CD4-positive, alpha-beta memory T cell (primary cell): ENCODE results near the gene PER2. TPM values are rescaled to one million over a fixed set of nuclear protein-coding genes. Genes with fewer than 3 reads are reported as not detected.
A peak's percentile ranks its signal among the peaks of the same experiment; 100 is the strongest.

Experiments used
- CTCF ChIA-PET: fragments of 350-600 bp; sonication (Branson Sonifier 250); formaldehyde crosslinking; loops from one replicate; lab custom pipeline; 2021; ENCODE audit warnings: inconsistent platforms; ENCODE audit not compliant: partially characterized antibody; lab: Charles Lee
- POLR2A ChIA-PET: fragments of 350-600 bp; sonication (Branson Sonifier 250); formaldehyde crosslinking; loops from one replicate; lab custom pipeline; 2021; ENCODE audit not compliant: partially characterized antibody; lab: Charles Lee
- DNase-seq, 5 donors: peaks; one replicate each; pipeline versions ENCODE4 v3.0.0 to v3.0.0-alpha.2; 2020 to 2022; ENCODE audit warnings: mixed read lengths in 1 of 5
- H3K27ac ChIP-seq: one replicate; pipeline ENCODE4 v1.7.0; 2013; ENCODE audit warnings: low read depth, low read length
- H3K27me3 ChIP-seq: 2 replicates; pipeline ENCODE4 v1.7.0; 2013; ENCODE audit warnings: mild to moderate bottlenecking, low read length, moderate library complexity; ENCODE audit not compliant: insufficient read depth
- H3K36me3 ChIP-seq: 2 replicates; pipeline ENCODE4 v1.7.0; 2013; ENCODE audit warnings: mild to moderate bottlenecking, low read length, moderate library complexity; ENCODE audit not compliant: insufficient read depth
- H3K4me1 ChIP-seq: 2 replicates; pipeline ENCODE4 v1.7.0; 2013; ENCODE audit warnings: mild to moderate bottlenecking, low read length, moderate library complexity; ENCODE audit not compliant: insufficient read depth
- H3K4me3 ChIP-seq, 2 donors: one replicate each; pipeline ENCODE4 v1.7.0; 2013; ENCODE audit warnings: low read length in 2 of 2, mild to moderate bottlenecking in 1 of 2
- H3K9me3 ChIP-seq, 2 donors: one replicate each; pipeline ENCODE4 v1.7.0; 2013; ENCODE audit warnings: low read length in 2 of 2, control low read depth in 1 of 2; ENCODE audit not compliant: control insufficient read depth in 1 of 2
- H3K27ac Mint-ChIP-seq, 7 donors: one replicate each; pipeline ENCODE4 v1.8.0; 2020 to 2021; ENCODE audit warnings: mixed read lengths in 7 of 7, mild to moderate bottlenecking in 6 of 7, inconsistent platforms in 3 of 7, moderate library complexity in 3 of 7
- H3K27me3 Mint-ChIP-seq, 2 donors: one replicate each; pipeline ENCODE4 v1.8.0; 2020 to 2021; ENCODE audit warnings: mixed read lengths in 2 of 2
- H3K36me3 Mint-ChIP-seq, 2 donors: one replicate each; pipeline ENCODE4 v1.8.0; 2020 to 2021; ENCODE audit warnings: mixed read lengths in 2 of 2, inconsistent platforms in 1 of 2, mild to moderate bottlenecking in 1 of 2
- H3K4me1 Mint-ChIP-seq, 4 donors: one replicate each; pipeline ENCODE4 v1.8.0; 2020 to 2021; ENCODE audit warnings: mixed read lengths in 4 of 4, mild to moderate bottlenecking in 1 of 4
- H3K4me3 Mint-ChIP-seq, 8 donors: one replicate each; pipeline ENCODE4 v1.8.0; 2020 to 2021; ENCODE audit warnings: mixed read lengths in 8 of 8, mild to moderate bottlenecking in 7 of 8, moderate library complexity in 6 of 8, inconsistent platforms in 3 of 8
- H3K9me3 Mint-ChIP-seq, 8 donors: one replicate each; pipeline ENCODE4 v1.8.0; 2020 to 2021; ENCODE audit warnings: mixed read lengths in 8 of 8, mild to moderate bottlenecking in 5 of 8, inconsistent platforms in 3 of 8, moderate library complexity in 1 of 8
- intact Hi-C: fragments of 100-400 bp; cut with micrococcal nuclease; formaldehyde crosslinking; loops from one replicate; pipeline ENCODE4 v1.15.1; 2023
- polyA plus RNA-seq, 2 donors: library from polyadenylated mRNA; unstranded; fragments of 300-500 nt; fragmentation: Illumina TruSeq; gene quantifications; one replicate each; pipeline ENCODE4 v1.2.3, GENCODE V29; 2021
- total RNA-seq, 2 experiments: library from RNA; stranded (reverse); gene quantifications; one replicate each; pipeline ENCODE4 v1.2.3, GENCODE V29; 2021

Gene PER2
- total and polyA plus RNA-seq, 4 experiments from 2014 or later, result 0.42 to 13.4 (median 8.4) TPM

DNA sequence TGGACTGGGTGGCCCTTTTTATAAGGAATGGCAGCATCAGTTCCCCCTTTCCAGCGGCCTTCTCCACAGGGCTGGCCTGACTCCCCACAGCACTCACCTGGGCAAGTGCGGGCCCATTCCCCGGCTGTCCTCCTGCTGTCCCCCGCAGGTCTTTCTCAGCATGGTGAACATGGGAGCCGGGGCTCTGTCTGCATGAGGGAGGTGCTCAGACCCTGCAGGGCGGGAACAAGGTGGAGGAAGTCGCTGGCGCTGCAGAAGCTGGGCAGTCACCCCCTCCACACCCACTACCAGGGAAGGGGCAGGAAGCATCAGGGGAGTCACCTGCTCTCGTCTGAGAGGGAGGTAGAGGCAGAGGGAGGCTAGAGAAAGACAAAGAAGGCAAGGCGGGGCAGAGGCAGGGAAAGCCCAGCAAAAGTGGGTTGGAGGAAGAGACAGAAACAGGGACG lies 60.8 kb downstream of the PER2 start:
- no peak overlapping the region for H3K27ac ChIP-seq
- ChIA-PET CTCF (no interaction called here), POLR2A (no interaction called here)
- intact Hi-C loops, result no loop called here
- Mint-ChIP-seq H3K4me3 (no peak overlapping the region), H3K27me3 (peaks cover 3 to 4% of the 10 kb centered on the region in 2 donors), H3K27ac (peak overlapping the region in 1 of 7 donors; percentile 26), H3K36me3 (no peaks in the 10 kb centered on the region), H3K9me3 (peaks cover 0 to 1% (median 0%) of the 10 kb centered on the region in 8 donors), H3K4me1 (peaks cover 10 to 27% (median 13%) of the 10 kb centered on the region in 4 donors)
- no peak for DNase-seq
- H3K4me3 ChIP-seq, result no peak overlapping the region
- peaks cover 16% of the 10 kb centered on the region for H3K4me1 ChIP-seq
- H3K27me3 ChIP-seq, result no peaks in the 10 kb centered on the region
- no peaks in the 10 kb centered on the region for H3K36me3 ChIP-seq
- H3K9me3 ChIP-seq, result no peaks in the 10 kb centered on the region

DNA sequence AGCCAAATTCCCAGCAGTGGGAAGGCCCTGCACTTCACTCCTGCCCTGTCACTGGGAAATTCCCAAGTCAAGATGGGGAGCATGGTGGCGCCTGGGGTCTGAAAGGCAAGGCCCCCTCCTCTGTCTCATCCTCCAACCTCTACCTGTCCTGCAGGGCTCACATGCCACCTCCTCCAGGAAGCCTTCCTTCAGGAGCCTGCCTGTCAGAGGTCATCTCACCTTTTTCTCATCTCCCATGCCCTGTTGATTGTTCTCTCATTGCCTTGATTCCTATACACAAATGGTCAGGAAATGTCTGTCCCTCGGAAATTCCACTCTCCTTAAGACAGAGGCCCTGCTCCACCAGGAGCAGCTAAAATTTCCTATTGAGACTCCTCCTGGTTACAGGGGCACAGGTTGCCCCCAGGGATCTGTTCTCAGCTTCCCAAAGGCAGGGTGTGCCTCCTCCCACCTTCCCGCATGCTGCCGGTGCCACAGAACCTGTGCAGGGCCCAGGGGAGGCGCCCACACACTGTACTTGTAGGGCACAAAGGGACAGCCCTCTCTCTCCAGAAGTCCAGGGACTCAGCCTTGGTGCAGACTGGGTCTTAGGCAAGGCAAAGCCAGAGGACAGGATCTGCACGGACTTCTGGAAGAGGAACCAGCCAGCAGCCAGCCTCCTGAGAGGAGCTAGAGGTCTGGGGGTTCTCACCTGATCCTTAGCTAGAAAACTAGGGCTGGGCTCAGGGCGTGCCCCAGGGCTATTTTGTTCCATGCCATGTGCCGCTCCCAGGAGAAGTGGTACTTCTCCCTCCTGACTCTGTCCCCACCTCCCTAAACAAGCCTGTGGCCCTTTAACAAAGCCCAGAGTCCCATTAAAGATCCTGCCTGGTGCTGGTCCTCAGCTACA lies 61.5 kb downstream of the PER2 start:
- no peak overlapping the region for H3K4me3 ChIP-seq
- Mint-ChIP-seq H3K27ac (no peak overlapping the region), H3K36me3 (no peaks in the 10 kb centered on the region), H3K27me3 (peaks cover 0 to 4% of the 10 kb centered on the region in 2 donors), H3K4me3 (no peak overlapping the region), H3K4me1 (peaks cover 10 to 21% (median 13%) of the 10 kb centered on the region in 4 donors), H3K9me3 (no peaks in the 10 kb centered on the region)
- H3K27me3 ChIP-seq, result no peaks in the 10 kb centered on the region
- H3K27ac ChIP-seq, result no peak overlapping the region
- intact Hi-C loops, result no loop called here
- no peaks in the 10 kb centered on the region for H3K9me3 ChIP-seq
- peaks cover 16% of the 10 kb centered on the region for H3K4me1 ChIP-seq
- POLR2A ChIA-PET, result no interaction called here
- CTCF ChIA-PET, result no interaction called here
- no peak for DNase-seq
- no peaks in the 10 kb centered on the region for H3K36me3 ChIP-seq

DNA sequence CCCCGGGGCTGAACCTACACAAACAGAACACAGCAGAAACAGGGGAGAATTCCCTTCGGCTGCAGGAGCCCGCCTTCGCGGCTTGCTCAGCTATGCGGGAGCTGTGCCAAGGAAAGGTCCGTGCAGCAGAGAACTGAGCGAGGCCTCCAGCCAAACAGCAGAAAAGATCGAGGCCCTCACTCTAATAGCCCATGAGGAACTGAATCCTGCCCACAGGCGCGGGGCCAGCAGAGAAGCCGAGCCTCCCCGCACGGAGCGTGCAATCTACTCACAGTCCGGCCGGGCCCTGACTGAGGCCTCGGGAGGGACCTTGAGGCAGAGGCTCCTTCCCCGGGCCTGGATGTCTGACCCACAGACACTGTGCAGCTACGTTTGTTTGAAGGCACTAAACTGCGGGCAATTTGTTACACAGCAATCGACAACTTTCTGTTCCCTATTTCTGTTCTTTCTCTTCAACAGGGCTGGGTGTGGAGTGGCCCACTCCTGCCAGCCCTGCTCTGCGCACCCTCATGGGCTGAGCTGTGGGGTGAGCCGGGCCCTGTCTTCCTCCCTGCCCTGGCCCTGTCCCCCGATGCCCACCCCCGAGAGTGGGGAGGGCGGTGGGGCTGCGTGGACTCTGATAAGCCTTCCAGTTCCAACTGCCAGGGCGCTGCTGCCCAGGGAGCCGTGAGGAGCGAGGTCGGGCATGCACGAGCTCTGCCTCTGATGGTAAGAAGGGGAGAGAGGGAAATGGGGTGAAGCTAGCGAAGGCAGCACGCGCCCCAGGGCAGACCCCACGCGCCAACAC lies 62.3 kb downstream of the PER2 start:
- no peak overlapping the region for H3K27ac Mint-ChIP-seq
- Histone ChIP-seq H3K9me3 (no peaks in the 10 kb centered on the region), H3K27me3 (no peaks in the 10 kb centered on the region), H3K4me1 (peaks cover 7% of the 10 kb centered on the region), H3K4me3 (no peak overlapping the region), H3K36me3 (no peaks in the 10 kb centered on the region), H3K27ac (no peak overlapping the region)
- no peak overlapping the region for H3K4me3 Mint-ChIP-seq
- DNase-seq, result no peak
- intact Hi-C loops, result no loop called here
- ChIA-PET POLR2A (no interaction called here), CTCF (no interaction called here)
- H3K9me3 Mint-ChIP-seq, result no peaks in the 10 kb centered on the region
- no peaks in the 10 kb centered on the region for H3K36me3 Mint-ChIP-seq
- H3K4me1 Mint-ChIP-seq, result peaks cover 6 to 13% (median 9%) of the 10 kb centered on the region in 4 donors
- H3K27me3 Mint-ChIP-seq, result no peaks in the 10 kb centered on the region

DNA sequence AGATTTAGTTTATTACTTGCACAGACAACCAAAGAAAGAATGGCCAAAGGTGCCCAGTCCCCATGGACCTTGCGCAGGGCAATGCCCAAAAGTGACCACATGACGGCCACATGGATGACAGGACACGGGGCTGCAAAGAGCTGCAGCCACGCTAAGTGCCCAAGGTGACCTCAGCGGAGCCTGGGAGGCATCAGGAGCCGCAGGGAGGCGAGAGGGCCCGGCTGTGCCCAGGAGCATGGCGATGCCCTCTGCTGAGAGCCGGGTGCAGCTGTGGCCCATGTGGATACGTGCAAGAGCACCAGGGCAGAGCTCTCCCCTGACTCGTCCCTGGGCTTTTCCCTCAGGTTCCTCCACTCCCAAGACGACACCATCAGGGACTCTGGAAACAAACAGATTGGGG lies 63.3 kb downstream of the PER2 start:
- Histone ChIP-seq H3K9me3 (no peaks in the 10 kb centered on the region), H3K4me3 (no peak overlapping the region), H3K36me3 (no peaks in the 10 kb centered on the region), H3K27me3 (no peaks in the 10 kb centered on the region), H3K27ac (no peak overlapping the region), H3K4me1 (no peaks in the 10 kb centered on the region)
- DNase-seq, result no peak
- Mint-ChIP-seq H3K27me3 (no peaks in the 10 kb centered on the region), H3K36me3 (no peaks in the 10 kb centered on the region), H3K9me3 (no peaks in the 10 kb centered on the region), H3K27ac (no peak overlapping the region), H3K4me3 (no peak overlapping the region), H3K4me1 (peaks cover 0 to 5% (median 2%) of the 10 kb centered on the region in 4 donors)
- intact Hi-C loops, result no loop called here
- ChIA-PET POLR2A (no interaction called here), CTCF (no interaction called here)

DNA sequence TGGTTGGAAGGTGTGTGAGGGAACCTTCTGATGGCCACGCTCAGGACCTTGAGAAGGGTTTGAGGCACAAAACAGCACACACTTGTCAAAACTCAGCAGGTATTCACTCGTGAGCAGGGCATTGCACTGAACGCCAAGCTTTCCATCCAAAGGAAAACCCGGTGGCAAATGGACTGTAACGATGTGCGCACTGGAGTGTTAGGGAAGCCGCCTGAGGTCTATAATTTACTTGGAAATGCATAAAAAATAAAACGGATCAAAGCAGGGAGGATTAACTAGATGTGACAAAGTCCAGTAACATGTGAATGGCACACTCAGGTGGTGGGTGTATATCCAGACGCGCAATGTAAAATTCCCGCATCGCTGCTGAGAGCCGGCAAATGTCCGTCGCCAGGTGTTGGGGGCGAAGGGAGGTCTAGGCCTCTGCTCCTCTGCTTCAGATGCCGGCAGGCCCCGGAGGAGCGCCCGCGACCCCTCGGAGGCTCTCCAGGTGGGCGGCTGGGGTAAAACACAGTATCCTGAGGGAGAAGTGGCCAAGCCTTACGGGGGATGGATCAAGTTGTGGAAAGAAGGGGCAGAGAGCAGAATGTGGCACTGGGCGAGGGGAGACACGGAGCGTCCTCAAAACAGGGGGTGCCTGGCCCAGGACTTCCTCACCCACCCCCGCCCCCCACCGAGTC lies 63.9 kb downstream of the PER2 start:
- Histone ChIP-seq H3K36me3 (no peaks in the 10 kb centered on the region), H3K9me3 (no peaks in the 10 kb centered on the region), H3K4me1 (no peaks in the 10 kb centered on the region), H3K27ac (no peak overlapping the region), H3K4me3 (no peak overlapping the region), H3K27me3 (no peaks in the 10 kb centered on the region)
- ChIA-PET POLR2A (no interaction called here), CTCF (no interaction called here)
- H3K4me3 Mint-ChIP-seq, result no peak overlapping the region
- H3K27me3 Mint-ChIP-seq, result no peaks in the 10 kb centered on the region
- no peaks in the 10 kb centered on the region for H3K9me3 Mint-ChIP-seq
- H3K27ac Mint-ChIP-seq, result peak overlapping the region in 1 of 7 donors; percentile 71
- intact Hi-C loops, result no loop called here
- DNase-seq, result no peak
- H3K4me1 Mint-ChIP-seq, result peaks cover 0 to 5% (median 1%) of the 10 kb centered on the region in 4 donors
- no peaks in the 10 kb centered on the region for H3K36me3 Mint-ChIP-seq

DNA sequence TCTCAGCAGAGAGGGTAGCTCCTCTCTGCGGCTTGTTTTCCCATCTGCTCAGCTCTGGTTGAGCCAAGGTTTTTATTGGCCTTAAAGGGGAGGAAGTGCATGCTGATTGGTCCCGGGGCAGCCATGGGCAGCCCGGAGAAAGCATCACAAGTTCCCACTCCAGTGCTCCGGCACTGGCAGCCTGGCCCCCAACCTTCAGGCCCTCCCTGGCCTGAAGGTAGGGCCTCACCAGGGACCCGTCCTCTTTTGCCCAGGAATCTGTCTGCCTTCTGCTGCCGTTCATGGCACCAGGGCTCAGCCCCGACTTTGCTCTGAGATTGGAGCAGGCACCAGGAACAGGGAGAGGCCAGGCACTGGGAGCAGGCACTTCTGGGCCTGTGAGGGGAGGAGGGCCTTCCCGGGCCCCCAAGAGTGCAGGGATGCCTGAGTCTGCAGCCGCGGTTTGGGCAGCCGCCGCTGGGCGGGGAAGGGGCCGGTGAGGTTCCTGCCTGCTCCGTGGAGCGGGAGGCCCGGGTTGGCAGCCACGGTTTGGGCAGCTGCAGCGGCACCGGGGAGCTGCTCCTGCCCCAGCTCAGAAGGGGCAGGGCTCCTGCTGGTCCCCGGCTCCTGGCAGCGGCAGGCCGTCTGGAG lies 67.4 kb downstream of the PER2 start:
- Histone ChIP-seq H3K36me3 (no peaks in the 10 kb centered on the region), H3K9me3 (no peaks in the 10 kb centered on the region), H3K4me1 (no peaks in the 10 kb centered on the region), H3K27me3 (no peaks in the 10 kb centered on the region), H3K27ac (no peak overlapping the region), H3K4me3 (no peak overlapping the region)
- no peak overlapping the region for H3K27ac Mint-ChIP-seq
- intact Hi-C loops, result no loop called here
- no peak for DNase-seq
- CTCF ChIA-PET, result interaction anchor here (1.4 kb wide), 1 partner anchor 42 kb away, joined by 3 read pairs; no protein-coding TSS in a partner anchor
- no peak overlapping the region for H3K4me3 Mint-ChIP-seq
- H3K36me3 Mint-ChIP-seq, result no peaks in the 10 kb centered on the region
- peaks cover 0 to 1% of the 10 kb centered on the region in 2 donors for H3K27me3 Mint-ChIP-seq
- H3K4me1 Mint-ChIP-seq, result no peaks in the 10 kb centered on the region
- POLR2A ChIA-PET, result interaction anchor here (0.8 to 1.0 kb wide), 2 partner anchors 11 to 18 kb away, joined by 3 read pairs; no protein-coding TSS in a partner anchor
- H3K9me3 Mint-ChIP-seq, result no peaks in the 10 kb centered on the region
